CD4-positive, alpha-beta memory T cell (primary cell): Measurements from ENCODE around the gene ITGB2. TPM values are rescaled to one million over a fixed set of nuclear protein-coding genes. Genes with fewer than 3 reads are reported as not detected.
A peak's percentile ranks its signal among the peaks of the same experiment; 100 is the strongest.
"Not testable (repeated sequence)": the region's sequence is repeated elsewhere in the genome, so short reads cannot be mapped to it uniquely, and the experiment has no call there.

Source experiments
- CTCF ChIA-PET: fragments of 350-600 bp; sonication (Branson Sonifier 250); formaldehyde crosslinking; loops from one replicate; lab custom pipeline; 2021; ENCODE audit warnings: inconsistent platforms; ENCODE audit not compliant: partially characterized antibody; lab: Charles Lee
- POLR2A ChIA-PET: fragments of 350-600 bp; sonication (Branson Sonifier 250); formaldehyde crosslinking; loops from one replicate; lab custom pipeline; 2021; ENCODE audit not compliant: partially characterized antibody; lab: Charles Lee
- DNase-seq, 5 donors: peaks; one replicate each; pipeline versions ENCODE4 v3.0.0 to v3.0.0-alpha.2; 2020 to 2022; ENCODE audit warnings: mixed read lengths in 1 of 5
- H3K27ac ChIP-seq: one replicate; pipeline ENCODE4 v1.7.0; 2013; ENCODE audit warnings: low read depth, low read length
- H3K27me3 ChIP-seq: 2 replicates; pipeline ENCODE4 v1.7.0; 2013; ENCODE audit warnings: mild to moderate bottlenecking, low read length, moderate library complexity; ENCODE audit not compliant: insufficient read depth
- H3K36me3 ChIP-seq: 2 replicates; pipeline ENCODE4 v1.7.0; 2013; ENCODE audit warnings: mild to moderate bottlenecking, low read length, moderate library complexity; ENCODE audit not compliant: insufficient read depth
- H3K4me1 ChIP-seq: 2 replicates; pipeline ENCODE4 v1.7.0; 2013; ENCODE audit warnings: mild to moderate bottlenecking, low read length, moderate library complexity; ENCODE audit not compliant: insufficient read depth
- H3K4me3 ChIP-seq, 2 donors: one replicate each; pipeline ENCODE4 v1.7.0; 2013; ENCODE audit warnings: low read length in 2 of 2, mild to moderate bottlenecking in 1 of 2
- H3K9me3 ChIP-seq, 2 donors: one replicate each; pipeline ENCODE4 v1.7.0; 2013; ENCODE audit warnings: low read length in 2 of 2, control low read depth in 1 of 2; ENCODE audit not compliant: control insufficient read depth in 1 of 2
- H3K27ac Mint-ChIP-seq, 7 donors: one replicate each; pipeline ENCODE4 v1.8.0; 2020 to 2021; ENCODE audit warnings: mixed read lengths in 7 of 7, mild to moderate bottlenecking in 6 of 7, inconsistent platforms in 3 of 7, moderate library complexity in 3 of 7
- H3K27me3 Mint-ChIP-seq, 2 donors: one replicate each; pipeline ENCODE4 v1.8.0; 2020 to 2021; ENCODE audit warnings: mixed read lengths in 2 of 2
- H3K36me3 Mint-ChIP-seq, 2 donors: one replicate each; pipeline ENCODE4 v1.8.0; 2020 to 2021; ENCODE audit warnings: mixed read lengths in 2 of 2, inconsistent platforms in 1 of 2, mild to moderate bottlenecking in 1 of 2
- H3K4me1 Mint-ChIP-seq, 4 donors: one replicate each; pipeline ENCODE4 v1.8.0; 2020 to 2021; ENCODE audit warnings: mixed read lengths in 4 of 4, mild to moderate bottlenecking in 1 of 4
- H3K4me3 Mint-ChIP-seq, 8 donors: one replicate each; pipeline ENCODE4 v1.8.0; 2020 to 2021; ENCODE audit warnings: mixed read lengths in 8 of 8, mild to moderate bottlenecking in 7 of 8, moderate library complexity in 6 of 8, inconsistent platforms in 3 of 8
- H3K9me3 Mint-ChIP-seq, 8 donors: one replicate each; pipeline ENCODE4 v1.8.0; 2020 to 2021; ENCODE audit warnings: mixed read lengths in 8 of 8, mild to moderate bottlenecking in 5 of 8, inconsistent platforms in 3 of 8, moderate library complexity in 1 of 8
- intact Hi-C: fragments of 100-400 bp; cut with micrococcal nuclease; formaldehyde crosslinking; loops from one replicate; pipeline ENCODE4 v1.15.1; 2023
- polyA plus RNA-seq, 2 donors: library from polyadenylated mRNA; unstranded; fragments of 300-500 nt; fragmentation: Illumina TruSeq; gene quantifications; one replicate each; pipeline ENCODE4 v1.2.3, GENCODE V29; 2021
- total RNA-seq, 2 experiments: library from RNA; stranded (reverse); gene quantifications; one replicate each; pipeline ENCODE4 v1.2.3, GENCODE V29; 2021

Gene ITGB2
- total and polyA plus RNA-seq, 4 experiments from 2014 or later: 278 to 575 (median 414) TPM

DNA sequence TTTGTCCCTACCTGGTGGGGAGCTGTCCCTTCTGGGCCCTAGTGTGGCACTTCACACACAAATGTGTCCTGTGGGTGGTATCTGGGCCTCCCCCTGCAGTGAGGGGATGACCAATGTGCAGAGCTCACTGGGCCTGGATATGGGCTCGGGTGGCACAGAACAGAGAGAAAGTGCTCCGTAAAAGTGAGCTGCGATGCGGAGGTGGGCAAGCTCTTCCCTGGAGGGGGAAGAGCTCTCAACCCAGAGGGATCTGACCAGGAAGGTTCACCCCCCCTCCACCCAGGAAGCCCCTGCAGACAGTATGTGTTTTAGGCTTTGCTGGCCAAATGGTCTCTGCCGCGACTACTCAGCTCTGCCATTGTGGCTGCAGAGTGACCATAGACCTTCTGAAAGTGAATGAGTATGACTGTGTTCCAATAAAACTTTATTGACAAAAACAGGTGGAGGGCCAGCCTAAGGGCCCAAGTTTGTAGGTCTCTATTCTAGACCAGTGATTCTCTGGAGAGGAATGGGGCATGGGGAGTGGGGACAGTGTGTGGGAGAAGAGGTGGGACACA, 8.6 kb upstream of the ITGB2 start:
- peaks cover 0 to 4% (median 0%) of the 10 kb centered on the region in 8 donors for H3K9me3 Mint-ChIP-seq
- DNase-seq: no peak
- H3K4me3 ChIP-seq: peak overlapping the region in 1 of 2 donors; percentile 88

GRCh38 chr21:44928500-44929241, 8.0 kb upstream of the ITGB2 start:
- H3K27me3 ChIP-seq, DNase-seq, intact Hi-C loops, H3K9me3 ChIP-seq, H3K9me3 Mint-ChIP-seq, H3K27me3 Mint-ChIP-seq, H3K36me3 ChIP-seq: not testable (repeated sequence)
- peak overlapping the region; percentile 66 to 88 for H3K4me3 ChIP-seq
- Mint-ChIP-seq H3K27ac (peak overlapping the region; percentile 93 to 99 (median 95)), H3K4me3 (peak overlapping the region; percentile 85 to 97 (median 94)), H3K36me3 (peaks cover 0 to 20% of the 10 kb centered on the region in 2 donors), H3K4me1 (peaks cover 51 to 79% (median 67%) of the 10 kb centered on the region in 4 donors)
- ChIA-PET CTCF (interaction anchor here (0.8 to 12.7 kb wide), 7 partner anchors 9 to 128 kb away, joined by 3 to 253 read pairs (median 7); partner anchors contain the start of genes PTTG1IP and UBE2G2), POLR2A (interaction anchor here (1.1 to 13.0 kb wide), 7 partner anchors 15 to 200 kb away, joined by 3 to 756 read pairs (median 53); partner anchors contain the start of genes ITGB2, PTTG1IP and UBE2G2)
- peaks cover 82% of the 10 kb centered on the region for H3K4me1 ChIP-seq
- peak overlapping the region; percentile 84 for H3K27ac ChIP-seq

More for the DNA sequence above, 8.6 kb upstream of the ITGB2 start:
- Mint-ChIP-seq H3K4me1 (peaks cover 45 to 72% (median 61%) of the 10 kb centered on the region in 4 donors), H3K27ac (peak overlapping the region; percentile 89 to 96 (median 95)), H3K36me3 (peaks cover 0 to 20% of the 10 kb centered on the region in 2 donors), H3K4me3 (peak overlapping the region; percentile 74 to 93 (median 86)), H3K27me3 (no peaks in the 10 kb centered on the region)
- H3K36me3 ChIP-seq: no peaks in the 10 kb centered on the region
- no peaks in the 10 kb centered on the region for H3K9me3 ChIP-seq
- H3K27me3 ChIP-seq: no peaks in the 10 kb centered on the region
- intact Hi-C loops: no loop called here
- CTCF ChIA-PET: interaction anchor here (1.0 to 12.7 kb wide), 5 partner anchors 15 to 129 kb away, joined by 4 to 253 read pairs (median 67); partner anchors contain the start of gene UBE2G2
- POLR2A ChIA-PET: interaction anchor here (5.0 to 13.0 kb wide), 4 partner anchors 16 to 128 kb away, joined by 53 to 756 read pairs (median 220); partner anchors contain the start of genes ITGB2, PTTG1IP and UBE2G2
- H3K4me1 ChIP-seq: peaks cover 76% of the 10 kb centered on the region
- peak overlapping the region; percentile 84 for H3K27ac ChIP-seq

GRCh38 chr21:44927587-44928461, 7.1 kb upstream of the ITGB2 start:
- ChIA-PET POLR2A (interaction anchor here (0.7 to 13.0 kb wide), 15 partner anchors 11 to 270 kb away, joined by 3 to 756 read pairs (median 9); partner anchors contain the start of genes ADARB1, ITGB2, KRTAP12-3 and PTTG1IP), CTCF (interaction anchor here (0.6 to 12.7 kb wide), 13 partner anchors 8 to 210 kb away, joined by 3 to 253 read pairs (median 4); partner anchors contain the start of genes PTTG1IP and UBE2G2)
- H3K4me1 ChIP-seq: peaks cover 86% of the 10 kb centered on the region
- DNase-seq: peak; percentile 77 to 96 (median 82)
- peak overlapping the region; percentile 66 to 88 for H3K4me3 ChIP-seq
- peak overlapping the region; percentile 84 for H3K27ac ChIP-seq
- Mint-ChIP-seq H3K4me3 (peak overlapping the region; percentile 85 to 97 (median 94)), H3K36me3 (peaks cover 0 to 22% of the 10 kb centered on the region in 2 donors), H3K27me3 (no peaks in the 10 kb centered on the region), H3K9me3 (peaks cover 0 to 5% (median 0%) of the 10 kb centered on the region in 8 donors), H3K4me1 (peaks cover 56 to 84% (median 72%) of the 10 kb centered on the region in 4 donors), H3K27ac (peak overlapping the region; percentile 93 to 99 (median 95))
- no peaks in the 10 kb centered on the region for H3K27me3 ChIP-seq
- intact Hi-C loops: loop anchor here (1.0 to 2.0 kb wide), 5 partner anchors 14 to 111 kb away; no protein-coding TSS in a partner anchor
- no peaks in the 10 kb centered on the region for H3K36me3 ChIP-seq
- no peaks in the 10 kb centered on the region for H3K9me3 ChIP-seq

DNA sequence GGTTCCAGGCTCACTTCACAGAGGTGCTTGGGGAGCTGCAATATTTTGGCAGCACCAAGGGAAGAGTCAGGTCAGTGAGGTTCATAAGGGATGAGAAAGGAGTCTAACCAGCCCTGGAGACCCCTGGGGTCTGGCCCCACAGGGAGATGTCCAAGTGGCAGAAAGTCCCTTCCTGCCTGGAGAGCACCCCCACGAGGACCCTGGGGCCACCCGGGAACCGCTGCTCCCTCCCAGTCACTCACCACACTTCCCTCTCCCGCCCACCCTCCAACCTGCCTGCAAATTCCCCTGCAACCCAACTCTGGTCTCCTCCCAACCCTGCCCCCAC, 6.5 kb upstream of the ITGB2 start:
- H3K36me3 Mint-ChIP-seq: peaks cover 0 to 22% of the 10 kb centered on the region in 2 donors
- no peaks in the 10 kb centered on the region for H3K27me3 Mint-ChIP-seq
- H3K4me1 Mint-ChIP-seq: peaks cover 57 to 88% (median 74%) of the 10 kb centered on the region in 4 donors
- Histone ChIP-seq H3K4me3 (peak overlapping the region; percentile 48 to 88), H3K27me3 (no peaks in the 10 kb centered on the region), H3K9me3 (no peaks in the 10 kb centered on the region), H3K27ac (peak overlapping the region; percentile 84), H3K4me1 (peaks cover 91% of the 10 kb centered on the region), H3K36me3 (no peaks in the 10 kb centered on the region)
- intact Hi-C loops: loop anchor here (1.0 to 2.0 kb wide), 5 partner anchors 13 to 110 kb away; no protein-coding TSS in a partner anchor
- peak overlapping the region; percentile 93 to 99 (median 95) for H3K27ac Mint-ChIP-seq
- ChIA-PET POLR2A (interaction anchor here (0.7 to 13.0 kb wide), 15 partner anchors 12 to 269 kb away, joined by 3 to 756 read pairs (median 9); partner anchors contain the start of genes ADARB1, ITGB2, KRTAP12-3 and PTTG1IP), CTCF (interaction anchor here (0.6 to 12.7 kb wide), 12 partner anchors 8 to 211 kb away, joined by 3 to 253 read pairs (median 6); partner anchors contain the start of gene UBE2G2)
- peaks cover 0 to 5% (median 0%) of the 10 kb centered on the region in 8 donors for H3K9me3 Mint-ChIP-seq
- H3K4me3 Mint-ChIP-seq: peak overlapping the region; percentile 85 to 97 (median 94)
- no peak for DNase-seq

DNA sequence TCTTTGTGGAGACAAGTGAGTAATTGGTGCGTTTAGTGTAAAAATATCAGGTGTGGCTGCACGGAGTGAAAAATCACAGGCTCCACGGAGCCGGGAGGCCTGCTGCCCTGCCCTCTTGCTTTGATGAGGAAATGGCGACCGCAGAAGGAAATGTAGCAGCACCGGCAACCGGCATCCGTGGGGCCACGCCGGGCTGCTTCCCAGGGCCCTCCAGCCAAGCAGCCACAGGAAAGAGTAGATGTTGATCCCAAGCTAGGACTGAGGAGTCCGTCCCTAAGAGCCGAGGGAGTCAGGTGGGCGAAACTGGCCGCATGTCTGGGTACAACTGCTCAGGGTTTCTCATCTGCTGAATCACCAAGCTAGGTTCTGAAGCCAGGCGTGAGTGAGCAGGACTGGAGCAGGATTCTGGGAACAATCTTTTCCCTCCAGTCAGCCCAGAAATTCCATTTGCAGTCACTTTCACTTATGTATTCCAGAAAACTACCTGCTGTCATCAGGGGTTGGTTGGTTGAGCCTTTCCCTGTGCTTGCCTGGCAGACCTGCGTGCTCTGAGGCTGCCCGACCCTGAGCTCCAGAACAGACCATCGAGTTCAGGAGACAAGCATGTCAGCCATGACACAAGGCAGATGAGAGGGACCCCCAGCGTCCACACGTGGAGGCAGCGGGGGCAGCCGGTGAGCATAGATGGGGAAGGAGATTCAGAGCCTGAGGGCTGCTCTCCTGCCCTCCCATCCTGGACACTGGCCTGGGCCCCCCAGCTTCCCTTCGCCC, 5.8 kb upstream of the ITGB2 start:
- ChIA-PET POLR2A (interaction anchor here (1.4 to 13.0 kb wide), 11 partner anchors 12 to 268 kb away, joined by 5 to 756 read pairs (median 17); partner anchors contain the start of genes ITGB2, KRTAP12-3, PTTG1IP and SLX9), CTCF (interaction anchor here (1.3 to 12.7 kb wide), 7 partner anchors 13 to 150 kb away, joined by 3 to 253 read pairs (median 8); partner anchors contain the start of gene UBE2G2)
- intact Hi-C loops: loop anchor here (1.0 to 2.0 kb wide), 5 partner anchors 12 to 109 kb away; no protein-coding TSS in a partner anchor
- Histone ChIP-seq H3K27me3 (no peaks in the 10 kb centered on the region), H3K4me3 (peak overlapping the region; percentile 48 to 88), H3K4me1 (peaks cover 96% of the 10 kb centered on the region), H3K9me3 (no peaks in the 10 kb centered on the region), H3K27ac (peak overlapping the region; percentile 84), H3K36me3 (no peaks in the 10 kb centered on the region)
- peak; percentile 67 to 81 (median 70) for DNase-seq
- Mint-ChIP-seq H3K36me3 (peaks cover 0 to 22% of the 10 kb centered on the region in 2 donors), H3K27ac (peak overlapping the region; percentile 92 to 99 (median 95)), H3K9me3 (peaks cover 0 to 5% (median 0%) of the 10 kb centered on the region in 8 donors), H3K4me1 (peaks cover 61 to 95% (median 79%) of the 10 kb centered on the region in 4 donors), H3K4me3 (peak overlapping the region; percentile 85 to 97 (median 94)), H3K27me3 (no peaks in the 10 kb centered on the region)
